IMR-90 (cell line): ENCODE measurements around the gene C9orf152. TPM values are rescaled to one million over a fixed set of nuclear protein-coding genes. Genes with fewer than 3 reads are reported as not detected.

Experiments
- ATAC-seq: fragments of 200-7000 bp; cut with Tn5 transposase; 2 replicates; pipeline ENCODE4 v1.9.1; 2020; ENCODE audit warnings: low read depth, mild to moderate bottlenecking, moderate library complexity
- BruUV-seq: library from RNA; stranded (reverse); fragments of 400-500 nt; replicated peaks from 2 replicates; lab custom pipeline; 2021; lab: Mats Ljungman, UMichigan
- CTCF ChIA-PET: fragments of 300-600 bp; formaldehyde crosslinking; extraction: SDS; loops from one replicate; lab custom pipeline; 2021; ENCODE audit warnings: antibody characterized with exemption; lab: Yijun Ruan, JAX
- POLR2A ChIA-PET: fragments of 300-600 bp; sonication (Branson Sonifier 250); formaldehyde crosslinking; loops from one replicate; lab custom pipeline; 2022; ENCODE audit warnings: antibody characterized with exemption; ENCODE audit not compliant: unreplicated experiment; lab: Charles Lee
- DNase-seq: peaks from one replicate; pipeline ENCODE4 v3.0.0; 2013
- H2AFZ ChIP-seq: replicated peaks from 2 replicates; pipeline ENCODE3; 2013; ENCODE audit warnings: low read length, mild to moderate bottlenecking; ENCODE audit not compliant: poor library complexity
- H2AK5ac ChIP-seq: 2 replicates; pipeline ENCODE4 v1.6.1; 2013; ENCODE audit warnings: low read depth, low read length, inconsistent platforms
- H2AK9ac ChIP-seq: replicated peaks from 2 replicates; pipeline ENCODE3; 2013; ENCODE audit warnings: mild to moderate bottlenecking, low read depth, low read length, moderate library complexity; ENCODE audit not compliant: poor library complexity
- H2BK120ac ChIP-seq: 2 replicates; pipeline ENCODE4 v1.6.1; 2013; ENCODE audit warnings: low read depth, low read length, inconsistent platforms
- H2BK15ac ChIP-seq: 3 replicates; pipeline ENCODE4 v1.6.1; 2013; ENCODE audit warnings: low read depth, low read length, inconsistent platforms
- H2BK20ac ChIP-seq: 2 replicates; pipeline ENCODE4 v1.6.1; 2013; ENCODE audit warnings: low read depth, mild to moderate bottlenecking, inconsistent platforms, low read length, moderate library complexity
- H2BK5ac ChIP-seq: 2 replicates; pipeline ENCODE4 v1.6.1; 2013; ENCODE audit warnings: mild to moderate bottlenecking, low read depth, low read length, inconsistent platforms; ENCODE audit not compliant: poor library complexity, severe bottlenecking
- H3K14ac ChIP-seq: replicated peaks from 2 replicates; pipeline ENCODE4 v1.6.1; 2013; ENCODE audit warnings: low read depth, low read length, inconsistent platforms
- H3K18ac ChIP-seq: 2 replicates; pipeline ENCODE4 v1.6.1; 2013; ENCODE audit warnings: low read depth, low read length, control low read depth
- H3K23ac ChIP-seq: 2 replicates; pipeline ENCODE4 v1.6.1; 2013; ENCODE audit warnings: low read depth, low read length, inconsistent platforms
- H3K27ac ChIP-seq: 2 replicates; pipeline ENCODE4 v1.5.1; 2013; ENCODE audit warnings: mild to moderate bottlenecking, control low read depth, low read length; ENCODE audit not compliant: insufficient read depth
- H3K27me3 ChIP-seq: 2 replicates; pipeline ENCODE4 v1.6.1; 2013; ENCODE audit warnings: low read length; ENCODE audit not compliant: control insufficient read depth, insufficient read depth
- H3K36me3 ChIP-seq: 2 replicates; pipeline ENCODE4 v1.6.1; 2013; ENCODE audit warnings: low read length, mixed read lengths; ENCODE audit not compliant: control insufficient read depth, insufficient read depth
- H3K4ac ChIP-seq: 2 replicates; pipeline ENCODE4 v1.6.1; 2013; ENCODE audit warnings: low read depth, low read length, inconsistent platforms
- H3K4me1 ChIP-seq: 2 replicates; pipeline ENCODE4 v1.6.1; 2013; ENCODE audit warnings: low read length, mixed read lengths; ENCODE audit not compliant: control insufficient read depth, insufficient read depth
- H3K4me2 ChIP-seq: 2 replicates; pipeline ENCODE4 v1.6.1; 2013; ENCODE audit warnings: low read depth, mild to moderate bottlenecking, control low read depth, low read length, moderate library complexity
- H3K4me3 ChIP-seq: 2 replicates; pipeline ENCODE4 v1.5.1; 2013; ENCODE audit warnings: low read depth, mild to moderate bottlenecking, control low read depth, low read length, moderate library complexity; ENCODE audit not compliant: insufficient read depth
- H3K56ac ChIP-seq: 2 replicates; pipeline ENCODE4 v1.6.1; 2013; ENCODE audit warnings: low read length, inconsistent platforms; ENCODE audit not compliant: insufficient read depth; ENCODE audit errors: extremely low read depth
- H3K79me1 ChIP-seq, 2 experiments: 2 replicates each; pipeline ENCODE4 v1.6.1; 2013; ENCODE audit warnings: low read length in 2 of 2, inconsistent platforms in 1 of 2, low read depth in 1 of 2
- H3K9ac ChIP-seq: 2 replicates; pipeline ENCODE4 v1.6.1; 2013; ENCODE audit warnings: low read depth, low read length, control low read depth
- H3K9me1 ChIP-seq: 2 replicates; pipeline ENCODE4 v1.6.1; 2013; ENCODE audit warnings: low read length, inconsistent platforms; ENCODE audit not compliant: insufficient read depth
- H3K9me3 ChIP-seq: 2 replicates; pipeline ENCODE4 v1.6.1; 2013; ENCODE audit warnings: low read length; ENCODE audit not compliant: control insufficient read depth, insufficient read depth
- H4K20me1 ChIP-seq: 2 replicates; pipeline ENCODE4 v1.6.1; 2013; ENCODE audit warnings: low read length, inconsistent platforms; ENCODE audit not compliant: insufficient read depth
- H4K5ac ChIP-seq: 2 replicates; pipeline ENCODE4 v1.6.1; 2013; ENCODE audit warnings: mild to moderate bottlenecking, low read depth, low read length, control low read depth
- H4K8ac ChIP-seq, 2 experiments: 2 replicates each; pipeline ENCODE4 v1.6.1; 2013; ENCODE audit warnings: low read depth in 2 of 2, low read length in 2 of 2, control low read depth in 1 of 2, inconsistent platforms in 1 of 2
- H4K91ac ChIP-seq: 2 replicates; pipeline ENCODE4 v1.6.1; 2013; ENCODE audit warnings: low read depth, low read length, inconsistent platforms; ENCODE audit not compliant: insufficient read depth
- CEBPB ChIP-seq: IDR thresholded peaks from 2 replicates; pipeline ENCODE4 v1.6.1; 2012; ENCODE audit warnings: low read depth, low read length, improper control_type of control experiment
- CTCF ChIP-seq: conservative IDR thresholded peaks from 2 replicates; pipeline ENCODE4 v1.5.1; 2012; ENCODE audit warnings: mild to moderate bottlenecking, low read depth, low read length, improper control_type of control experiment
- FOS ChIP-seq: fragments of 150-350 bp; IDR thresholded peaks from 2 replicates; pipeline ENCODE4 v1.6.1; 2016; ENCODE audit warnings: low read depth, low read length
- MXI1 ChIP-seq: IDR thresholded peaks from 2 replicates; pipeline ENCODE4 v1.6.1; 2012; ENCODE audit warnings: low read depth, mild to moderate bottlenecking, low read length, moderate library complexity, borderline replicate concordance
- NFE2L2 ChIP-seq: fragments of 150-350 bp; IDR thresholded peaks from 2 replicates; pipeline ENCODE4 v1.6.1; 2016; ENCODE audit warnings: low read depth, mild to moderate bottlenecking, low read length
- RCOR1 ChIP-seq: IDR thresholded peaks from 2 replicates; pipeline ENCODE4 v1.6.1; 2012; ENCODE audit warnings: mild to moderate bottlenecking, low read length, improper control_type of control experiment; ENCODE audit not compliant: insufficient replicate concordance
- RFX5 ChIP-seq: IDR thresholded peaks from 2 replicates; pipeline ENCODE4 v1.8.0; 2012; ENCODE audit warnings: low read depth, mild to moderate bottlenecking, low read length, moderate library complexity
- SMC3 ChIP-seq: fragments of 150-350 bp; IDR thresholded peaks from 2 replicates; pipeline ENCODE4 v1.6.1; 2016; ENCODE audit warnings: low read depth, mild to moderate bottlenecking, antibody characterized with exemption, low read length, moderate library complexity
- USF2 ChIP-seq: fragments of 150-350 bp; IDR thresholded peaks from 2 replicates; pipeline ENCODE4 v1.6.1; 2017; ENCODE audit warnings: mild to moderate bottlenecking, antibody characterized with exemption, low read length, low read depth
- WGBS, 2 experiments: methylation state at CpG; one replicate each; pipeline versions ENCODE4 v1.1.5 to v1.1.7; 2013; ENCODE audit warnings: missing lambda C conversion rate in 2 of 2; ENCODE audit not compliant: insufficient read length in 1 of 2; ENCODE audit errors: extremely low coverage in 2 of 2; 5-methylcytosine and 5-hydroxymethylcytosine counted together
- dilution Hi-C: fragments of 300-500 bp; cut with HindIII; formaldehyde crosslinking; loops from one replicate; pipeline ENCODE4 v1.14.3; 2018; ENCODE audit warnings: low sequenced_read_pairs; ENCODE audit not compliant: unreplicated experiment
- in situ Hi-C: fragments of 300-500 bp; cut with MboI; formaldehyde crosslinking; loops from 3 replicates; pipeline ENCODE4 v1.14.3; 2019; ENCODE audit warnings: low sequenced_read_pairs, inconsistent platforms, mixed read lengths
- intact Hi-C: fragments of 100-400 bp; cut with micrococcal nuclease; formaldehyde crosslinking; loops from 2 replicates; pipeline ENCODE4 v1.10.0; 2022
- polyA plus RNA-seq, 3 experiments: library from polyadenylated mRNA; depleted of rRNA; stranded (reverse); fragments of >200 nt; gene quantifications; 2 replicates each; pipeline ENCODE4 v1.2.3, GENCODE V29; 2012; ENCODE audit warnings: low replicate concordance in 1 of 3
- total RNA-seq: library from RNA; depleted of rRNA; stranded (reverse); fragments of >200 nt; gene quantifications from 2 replicates; pipeline ENCODE4 v1.2.3, GENCODE V29; 2012

Gene C9orf152
- total and polyA plus RNA-seq, 2 of the 4 experiments (the other 2 are of a cell fraction), result not detected

GRCh38 chr9:110173322-110173642, 34.7 kb downstream of the C9orf152 start:
- ATAC-seq (no peak), DNase-seq (no peak)
- intact Hi-C loops, result no loop called here
- in situ Hi-C loops, result loop anchor here (25.0 kb wide), 1 partner anchor 586 kb away; no protein-coding TSS in a partner anchor
- H2BK20ac ChIP-seq, result no peak overlapping the region
- H3K4me1 ChIP-seq, result peaks cover 2% of the 10 kb centered on the region; the same call in 1 of the 2 replicates
- no peak overlapping the region for H3K14ac ChIP-seq
- H2BK15ac ChIP-seq, result no peak overlapping the region
- no peak overlapping the region for H2AK5ac ChIP-seq
- no peak overlapping the region for H3K4ac ChIP-seq
- H3K56ac ChIP-seq, result no peak overlapping the region
- peaks cover 21% of the 10 kb centered on the region; the same call in 1 of the 2 replicates for H4K20me1 ChIP-seq
- no peaks in the 10 kb centered on the region for H3K27me3 ChIP-seq
- H4K5ac ChIP-seq, result no peak overlapping the region
- no TSS peak for BruUV-seq
- H3K9me1 ChIP-seq, result peaks cover 13% of the 10 kb centered on the region; the same call in 1 of the 2 replicates
- H3K23ac ChIP-seq, result no peak overlapping the region
- peaks cover 28% of the 10 kb centered on the region for H3K36me3 ChIP-seq
- no peaks in the 10 kb centered on the region for H3K9me3 ChIP-seq
- H2AFZ ChIP-seq, result no peak overlapping the region
- POLR2A ChIA-PET, result no interaction called here
- H2BK120ac ChIP-seq, result no peak overlapping the region
- no peak overlapping the region for H3K4me2 ChIP-seq
- no peak overlapping the region for H2BK5ac ChIP-seq
- CTCF ChIA-PET, result interaction anchor here (1.3 kb wide), 1 partner anchor 25 kb away, joined by 3 read pairs; no protein-coding TSS in a partner anchor
- no peak overlapping the region for H4K91ac ChIP-seq
- no peak overlapping the region for H2AK9ac ChIP-seq
- H4K8ac ChIP-seq, result no peak overlapping the region
- TF ChIP-seq CTCF (no peak), MXI1 (no peak), FOS (no peak), CEBPB (no peak), USF2 (no peak), RCOR1 (no peak), RFX5 (no peak), NFE2L2 (no peak), SMC3 (no peak)
- 80% methylated on average over 5 of the region's 7 CpGs; no CpG with 5 or more reads in 1 of the 2 experiments for WGBS, 2 experiments
- peaks cover 31 to 53% of the 10 kb centered on the region in 2 experiments for H3K79me1 ChIP-seq
- H3K9ac ChIP-seq, result no peak overlapping the region
- dilution Hi-C loops, result loop anchor here (25.0 kb wide), 1 partner anchor 111 kb away; no protein-coding TSS in a partner anchor
- no peak overlapping the region for H3K18ac ChIP-seq
- H3K4me3 ChIP-seq, result no peak overlapping the region
- H3K27ac ChIP-seq, result no peak overlapping the region
